ENCODE results near the gene MMP25.
A peak's percentile ranks its signal among the peaks of the same experiment; 100 is the strongest.

Gene MMP25, protein sequence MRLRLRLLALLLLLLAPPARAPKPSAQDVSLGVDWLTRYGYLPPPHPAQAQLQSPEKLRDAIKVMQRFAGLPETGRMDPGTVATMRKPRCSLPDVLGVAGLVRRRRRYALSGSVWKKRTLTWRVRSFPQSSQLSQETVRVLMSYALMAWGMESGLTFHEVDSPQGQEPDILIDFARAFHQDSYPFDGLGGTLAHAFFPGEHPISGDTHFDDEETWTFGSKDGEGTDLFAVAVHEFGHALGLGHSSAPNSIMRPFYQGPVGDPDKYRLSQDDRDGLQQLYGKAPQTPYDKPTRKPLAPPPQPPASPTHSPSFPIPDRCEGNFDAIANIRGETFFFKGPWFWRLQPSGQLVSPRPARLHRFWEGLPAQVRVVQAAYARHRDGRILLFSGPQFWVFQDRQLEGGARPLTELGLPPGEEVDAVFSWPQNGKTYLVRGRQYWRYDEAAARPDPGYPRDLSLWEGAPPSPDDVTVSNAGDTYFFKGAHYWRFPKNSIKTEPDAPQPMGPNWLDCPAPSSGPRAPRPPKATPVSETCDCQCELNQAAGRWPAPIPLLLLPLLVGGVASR

DNA sequence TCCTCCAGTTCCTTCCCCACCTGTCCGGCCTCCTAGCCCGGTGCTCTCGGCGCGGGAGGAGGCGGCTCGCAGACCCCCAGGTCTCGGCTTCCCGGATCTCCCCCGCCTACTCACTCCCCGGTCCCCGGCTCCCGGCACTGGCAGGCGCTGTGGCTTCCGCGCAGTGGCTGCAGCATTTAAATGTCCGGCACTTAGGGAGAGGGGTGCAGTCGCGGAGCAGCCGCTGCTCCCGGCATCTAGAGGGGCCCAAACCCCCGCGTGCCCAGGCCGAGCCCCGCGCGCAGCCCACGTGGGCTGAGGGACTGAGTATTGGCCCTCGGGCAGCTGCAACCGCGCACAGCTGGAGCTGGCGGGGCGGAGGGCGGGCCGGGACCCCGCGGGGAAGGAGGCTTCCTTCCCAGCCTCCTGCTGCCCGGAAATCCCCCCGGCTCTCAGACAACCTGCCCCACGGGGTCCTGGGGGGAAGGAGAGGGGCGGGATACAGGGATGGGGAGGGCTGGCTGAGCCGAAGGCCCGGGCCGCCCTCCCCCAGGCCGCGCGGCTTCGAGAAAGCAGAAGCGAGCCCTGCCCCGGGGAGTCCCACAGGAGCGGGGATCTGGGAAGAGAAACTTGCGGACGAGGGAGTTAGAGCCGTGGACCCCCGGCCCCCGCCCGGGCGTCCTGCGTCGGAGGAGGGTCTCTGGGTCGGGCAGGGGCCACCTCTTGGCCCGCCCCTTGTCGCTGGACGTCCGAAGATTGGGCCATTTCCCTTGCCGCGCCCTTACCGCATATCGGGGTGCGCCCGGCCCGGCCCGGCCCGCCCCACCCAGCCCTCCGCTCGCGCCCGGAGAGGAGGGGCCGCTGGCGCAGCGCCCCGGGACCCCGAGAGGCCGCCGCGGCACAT is at the start of gene MMP25:
MMP25 (plus strand) TSS at position 804 of the 883 bp plus-strand sequence. CDS start 357 bp downstream, outside the sequence.
- Histone ChIP-seq H3K36me3 (ENCODE audit: insufficient read depth, low read length) (no peaks in the 10 kb centered on the region), H3K27me3 (ENCODE audit: insufficient read depth, low read length) (peaks cover 31% of the 10 kb centered on the region), H3K27ac (ENCODE audit: low read depth, low read length) (no peak within 1 kb of the TSS), H3K4me3 (ENCODE audit: low read depth, low read length) (peak within 1 kb of the TSS; percentile 71), H2AFZ (ENCODE audit: low read length, unreplicated experiment) (peak within 1 kb of the TSS; percentile 43), H3K79me2 (ENCODE audit: control insufficient read depth, insufficient read depth, low read length, unreplicated experiment) (no peaks in the 10 kb centered on the region), H3K4me1 (ENCODE audit: control insufficient read depth, insufficient read depth, low read length, unreplicated experiment) (no peaks in the 10 kb centered on the region)

DNA sequence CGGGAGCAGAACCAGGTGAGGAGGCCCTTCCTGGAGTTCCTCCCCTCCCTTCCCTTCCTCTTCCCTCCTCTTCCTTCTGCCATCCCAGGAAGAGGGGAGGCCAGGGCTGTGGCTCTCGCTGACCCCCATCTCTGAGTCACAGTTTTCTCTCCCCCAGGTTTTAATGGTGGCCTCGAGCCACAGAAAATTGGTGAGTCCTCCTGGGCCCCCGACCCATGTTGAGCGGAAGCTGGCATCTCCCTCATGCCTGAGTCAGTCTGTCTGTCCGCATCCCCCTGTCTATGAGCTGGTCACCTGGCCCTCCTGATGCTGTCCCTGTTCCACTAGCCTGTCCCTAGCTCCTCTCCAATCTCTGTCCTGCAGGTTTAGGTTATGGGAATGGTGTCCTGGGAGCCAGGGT is 46.4 kb upstream of the MMP25 start:
- H3K27ac ChIP-seq (ENCODE audit: low read depth, low read length), result no peak overlapping the region
- H3K4me3 ChIP-seq (ENCODE audit: low read depth, low read length), result no peak overlapping the region
- no peaks in the 10 kb centered on the region for H3K4me1 ChIP-seq (ENCODE audit: control insufficient read depth, insufficient read depth, low read length, unreplicated experiment)
- no peaks in the 10 kb centered on the region for H3K36me3 ChIP-seq (ENCODE audit: insufficient read depth, low read length)
- H3K27me3 ChIP-seq (ENCODE audit: insufficient read depth, low read length), result 0 out of 2 replicates have a peak, but pooled peaks cover 2% of the 10 kb centered on the region
- no peak overlapping the region for H2AFZ ChIP-seq (ENCODE audit: low read length, unreplicated experiment)
- no peaks in the 10 kb centered on the region for H3K79me2 ChIP-seq (ENCODE audit: control insufficient read depth, insufficient read depth, low read length, unreplicated experiment)

DNA sequence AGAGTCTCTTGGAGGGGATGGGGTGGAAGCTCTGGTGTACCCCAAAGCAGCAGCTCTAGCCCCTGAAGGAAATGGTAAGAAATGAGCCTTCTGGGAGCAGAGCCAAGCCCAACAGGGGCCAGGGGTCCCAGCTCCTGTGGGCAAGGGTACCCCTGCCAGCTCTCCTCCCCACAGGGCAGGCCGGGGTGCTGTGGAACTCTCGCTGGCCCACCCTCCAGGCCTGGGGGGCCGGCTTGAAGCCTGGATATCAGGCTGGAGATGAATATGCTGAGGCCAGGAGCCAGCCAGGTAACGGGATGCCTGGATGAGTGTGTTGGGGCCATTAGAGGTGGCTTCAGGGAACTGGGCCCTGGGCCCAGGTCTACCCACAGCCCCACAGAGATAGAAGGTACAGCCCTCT is 45.8 kb upstream of the MMP25 start:
- Histone ChIP-seq H2AFZ (ENCODE audit: low read length, unreplicated experiment) (no peak overlapping the region), H3K79me2 (ENCODE audit: control insufficient read depth, insufficient read depth, low read length, unreplicated experiment) (no peaks in the 10 kb centered on the region), H3K36me3 (ENCODE audit: insufficient read depth, low read length) (no peaks in the 10 kb centered on the region), H3K4me3 (ENCODE audit: low read depth, low read length) (no peak overlapping the region), H3K4me1 (ENCODE audit: control insufficient read depth, insufficient read depth, low read length, unreplicated experiment) (no peaks in the 10 kb centered on the region), H3K27ac (ENCODE audit: low read depth, low read length) (no peak overlapping the region), H3K27me3 (ENCODE audit: insufficient read depth, low read length) (0 out of 2 replicates have a peak, but pooled peaks cover 2% of the 10 kb centered on the region)

DNA sequence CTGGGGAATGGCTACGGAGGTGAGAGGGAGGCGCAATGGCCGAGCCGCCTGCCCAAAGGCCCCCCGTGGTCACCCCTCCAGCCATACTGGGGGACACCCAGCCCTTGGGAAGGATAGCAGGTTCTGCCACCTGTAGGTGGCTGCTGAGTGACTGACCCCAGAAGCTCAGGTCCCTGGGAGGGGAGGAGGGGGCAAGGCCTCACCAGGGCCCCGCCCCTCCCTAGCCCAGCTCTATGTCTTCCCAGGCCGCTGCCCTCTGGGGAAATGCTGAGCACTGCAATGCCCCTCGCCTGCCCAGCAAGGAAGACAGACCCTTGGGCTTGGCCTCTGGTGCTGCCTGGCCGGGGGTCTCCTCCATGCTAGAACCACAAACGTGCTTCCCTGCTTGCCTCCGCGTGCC is 45.0 kb upstream of the MMP25 start:
- no peak overlapping the region for H3K4me3 ChIP-seq (ENCODE audit: low read depth, low read length)
- H3K36me3 ChIP-seq (ENCODE audit: insufficient read depth, low read length), result no peaks in the 10 kb centered on the region
- no peaks in the 10 kb centered on the region for H3K4me1 ChIP-seq (ENCODE audit: control insufficient read depth, insufficient read depth, low read length, unreplicated experiment)
- no peak overlapping the region for H2AFZ ChIP-seq (ENCODE audit: low read length, unreplicated experiment)
- H3K79me2 ChIP-seq (ENCODE audit: control insufficient read depth, insufficient read depth, low read length, unreplicated experiment), result no peaks in the 10 kb centered on the region
- no peak overlapping the region for H3K27ac ChIP-seq (ENCODE audit: low read depth, low read length)
- 0 out of 2 replicates have a peak, but pooled peaks cover 2% of the 10 kb centered on the region for H3K27me3 ChIP-seq (ENCODE audit: insufficient read depth, low read length)

DNA sequence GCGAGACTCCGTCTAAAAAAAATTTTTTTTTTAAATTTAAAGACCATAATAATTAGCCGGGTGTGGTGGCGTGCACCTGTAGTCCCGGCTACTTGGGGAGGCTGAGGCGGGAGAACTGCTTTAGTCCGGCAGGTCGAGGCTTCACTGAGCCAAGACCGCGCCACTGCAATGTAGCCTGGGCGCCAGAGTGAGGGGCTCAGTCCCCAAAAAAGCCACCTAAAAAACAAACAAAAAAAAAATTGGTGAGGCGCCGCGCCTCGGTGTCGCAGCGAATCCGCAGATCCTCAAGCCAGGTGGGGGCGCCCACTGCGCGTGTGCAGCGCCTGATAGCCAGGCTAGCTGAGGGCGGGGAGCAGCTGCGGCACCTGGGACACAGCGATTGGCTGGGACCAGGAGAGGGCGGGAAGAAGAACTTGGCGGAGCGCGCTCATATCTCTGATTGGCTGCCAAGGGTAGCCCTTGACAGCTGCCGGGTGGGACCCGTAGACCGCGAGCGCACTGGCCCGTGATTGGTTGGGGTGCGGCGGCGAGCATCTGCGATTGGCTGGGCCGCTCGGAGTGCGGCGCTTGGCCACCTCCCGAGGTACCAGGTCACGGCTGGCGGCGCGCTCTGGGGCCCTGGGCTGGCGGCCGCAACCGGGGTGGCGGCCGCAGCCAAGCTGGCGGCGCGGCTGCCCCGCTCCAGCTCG is 42.6 kb upstream of the MMP25 start:
- Histone ChIP-seq H3K79me2 (ENCODE audit: control insufficient read depth, insufficient read depth, low read length, unreplicated experiment) (no peaks in the 10 kb centered on the region), H3K36me3 (ENCODE audit: insufficient read depth, low read length) (no peaks in the 10 kb centered on the region), H3K27ac (ENCODE audit: low read depth, low read length) (no peak overlapping the region), H3K4me1 (ENCODE audit: control insufficient read depth, insufficient read depth, low read length, unreplicated experiment) (peaks cover 7% of the 10 kb centered on the region), H2AFZ (ENCODE audit: low read length, unreplicated experiment) (no peak overlapping the region), H3K27me3 (ENCODE audit: insufficient read depth, low read length) (no peaks in the 10 kb centered on the region), H3K4me3 (ENCODE audit: low read depth, low read length) (no peak overlapping the region)

DNA sequence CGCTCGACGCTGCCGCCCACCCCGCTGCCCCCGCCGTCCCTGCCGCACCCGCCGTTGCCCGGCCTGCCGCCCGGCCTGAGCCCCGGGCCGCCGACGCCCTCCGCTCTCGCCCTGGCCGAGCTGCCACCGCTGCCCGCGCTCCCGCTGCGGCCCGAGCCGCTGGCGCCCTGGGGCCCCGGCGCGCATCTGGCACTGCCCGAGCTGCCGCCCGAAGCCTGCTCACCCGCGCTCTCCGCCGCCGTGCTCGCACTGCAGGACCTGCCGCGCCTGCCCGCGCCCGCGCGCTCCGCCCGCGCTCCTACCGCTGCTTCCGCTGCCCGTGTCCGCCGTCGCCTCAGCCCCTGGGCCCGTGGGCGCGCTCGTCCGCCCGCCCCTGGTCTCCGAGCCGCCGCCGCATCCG is 42.0 kb upstream of the MMP25 start:
- Histone ChIP-seq H3K4me3 (ENCODE audit: low read depth, low read length) (no peak overlapping the region), H3K79me2 (ENCODE audit: control insufficient read depth, insufficient read depth, low read length, unreplicated experiment) (no peaks in the 10 kb centered on the region), H3K36me3 (ENCODE audit: insufficient read depth, low read length) (no peaks in the 10 kb centered on the region), H3K27ac (ENCODE audit: low read depth, low read length) (no peak overlapping the region), H3K27me3 (ENCODE audit: insufficient read depth, low read length) (no peaks in the 10 kb centered on the region), H2AFZ (ENCODE audit: low read length, unreplicated experiment) (no peak overlapping the region), H3K4me1 (ENCODE audit: control insufficient read depth, insufficient read depth, low read length, unreplicated experiment) (peaks cover 7% of the 10 kb centered on the region)

DNA sequence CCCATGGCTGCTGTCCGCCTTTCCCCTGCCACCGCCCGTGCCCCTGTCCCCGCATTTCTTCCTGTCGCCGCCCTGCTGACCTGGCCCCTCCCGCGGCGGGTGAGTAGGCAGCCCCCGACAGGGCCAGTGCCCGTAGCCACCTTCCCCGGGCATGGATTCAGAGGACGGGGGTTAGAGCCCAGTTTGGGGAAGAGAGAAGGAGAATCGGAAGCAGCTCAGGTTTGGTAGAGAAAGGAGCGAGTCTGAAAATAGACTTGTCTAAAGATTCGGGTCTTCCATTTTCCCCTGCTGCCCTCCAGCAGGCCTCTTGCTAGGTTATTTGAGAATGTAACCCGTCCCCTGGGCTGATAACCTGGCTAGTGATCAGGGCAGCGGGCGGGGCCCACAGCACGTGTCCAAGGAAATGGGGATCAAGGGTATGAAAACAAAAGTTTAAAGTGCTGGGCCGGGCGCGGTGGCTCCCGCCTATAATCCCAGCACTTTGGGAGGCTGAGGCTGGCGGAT is 41.5 kb upstream of the MMP25 start:
- H3K27ac ChIP-seq (ENCODE audit: low read depth, low read length), result no peak overlapping the region
- H3K36me3 ChIP-seq (ENCODE audit: insufficient read depth, low read length), result no peaks in the 10 kb centered on the region
- no peak overlapping the region for H2AFZ ChIP-seq (ENCODE audit: low read length, unreplicated experiment)
- H3K4me1 ChIP-seq (ENCODE audit: control insufficient read depth, insufficient read depth, low read length, unreplicated experiment), result peaks cover 7% of the 10 kb centered on the region
- H3K4me3 ChIP-seq (ENCODE audit: low read depth, low read length), result peak overlapping the region; percentile 62
- H3K79me2 ChIP-seq (ENCODE audit: control insufficient read depth, insufficient read depth, low read length, unreplicated experiment), result no peaks in the 10 kb centered on the region
- H3K27me3 ChIP-seq (ENCODE audit: insufficient read depth, low read length), result no peaks in the 10 kb centered on the region

DNA sequence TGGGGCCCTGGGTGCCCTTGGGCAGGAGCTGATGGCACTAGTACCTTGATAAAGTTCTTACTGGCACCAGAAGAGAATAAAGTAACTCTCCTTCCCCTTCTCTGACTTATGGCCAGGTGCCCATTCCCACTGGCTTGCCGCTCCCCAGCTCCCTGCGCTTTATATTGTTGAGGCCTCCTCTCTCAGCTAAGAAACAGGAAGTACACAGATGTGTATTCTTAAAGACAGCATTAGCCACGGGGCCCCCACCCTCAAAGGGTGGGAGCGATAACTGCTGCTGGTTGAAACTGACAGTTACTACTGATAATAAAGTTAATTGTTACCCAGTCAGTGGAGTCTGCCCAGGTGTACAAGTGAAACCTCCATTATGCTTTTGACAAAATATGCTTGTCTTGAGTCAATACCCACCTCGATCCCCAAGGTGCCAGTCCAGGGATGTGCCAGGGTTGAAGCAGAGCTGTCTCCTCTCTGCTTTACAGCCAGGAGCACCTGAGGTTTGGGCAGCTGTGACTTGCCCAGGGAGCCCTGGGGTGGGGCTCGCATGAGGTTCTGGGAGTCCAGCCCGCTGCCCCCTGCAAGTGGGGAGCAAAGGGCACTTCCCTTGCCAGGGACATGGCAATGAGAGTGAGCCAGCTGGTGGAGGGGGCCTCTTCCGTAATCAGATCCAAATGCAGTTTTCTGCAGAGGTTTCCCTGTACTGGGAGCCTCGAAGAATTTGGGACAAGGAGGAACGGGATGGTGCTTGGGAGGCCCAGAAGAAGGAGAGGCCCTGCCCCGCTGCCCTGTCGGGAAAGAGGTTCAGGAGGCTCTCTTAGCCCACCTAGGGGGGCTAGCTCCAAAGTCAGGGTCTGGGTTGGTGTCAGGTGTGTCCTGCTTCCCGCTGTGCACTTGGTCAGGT is 39.1 kb upstream of the MMP25 start:
- no peaks in the 10 kb centered on the region for H3K79me2 ChIP-seq (ENCODE audit: control insufficient read depth, insufficient read depth, low read length, unreplicated experiment)
- H2AFZ ChIP-seq (ENCODE audit: low read length, unreplicated experiment), result no peak overlapping the region
- peaks cover 7% of the 10 kb centered on the region for H3K4me1 ChIP-seq (ENCODE audit: control insufficient read depth, insufficient read depth, low read length, unreplicated experiment)
- H3K27ac ChIP-seq (ENCODE audit: low read depth, low read length), result no peak overlapping the region
- peaks cover 9% of the 10 kb centered on the region; the same call in 1 of the 2 replicates for H3K27me3 ChIP-seq (ENCODE audit: insufficient read depth, low read length)
- H3K4me3 ChIP-seq (ENCODE audit: low read depth, low read length), result no peak overlapping the region
- no peaks in the 10 kb centered on the region for H3K36me3 ChIP-seq (ENCODE audit: insufficient read depth, low read length)

DNA sequence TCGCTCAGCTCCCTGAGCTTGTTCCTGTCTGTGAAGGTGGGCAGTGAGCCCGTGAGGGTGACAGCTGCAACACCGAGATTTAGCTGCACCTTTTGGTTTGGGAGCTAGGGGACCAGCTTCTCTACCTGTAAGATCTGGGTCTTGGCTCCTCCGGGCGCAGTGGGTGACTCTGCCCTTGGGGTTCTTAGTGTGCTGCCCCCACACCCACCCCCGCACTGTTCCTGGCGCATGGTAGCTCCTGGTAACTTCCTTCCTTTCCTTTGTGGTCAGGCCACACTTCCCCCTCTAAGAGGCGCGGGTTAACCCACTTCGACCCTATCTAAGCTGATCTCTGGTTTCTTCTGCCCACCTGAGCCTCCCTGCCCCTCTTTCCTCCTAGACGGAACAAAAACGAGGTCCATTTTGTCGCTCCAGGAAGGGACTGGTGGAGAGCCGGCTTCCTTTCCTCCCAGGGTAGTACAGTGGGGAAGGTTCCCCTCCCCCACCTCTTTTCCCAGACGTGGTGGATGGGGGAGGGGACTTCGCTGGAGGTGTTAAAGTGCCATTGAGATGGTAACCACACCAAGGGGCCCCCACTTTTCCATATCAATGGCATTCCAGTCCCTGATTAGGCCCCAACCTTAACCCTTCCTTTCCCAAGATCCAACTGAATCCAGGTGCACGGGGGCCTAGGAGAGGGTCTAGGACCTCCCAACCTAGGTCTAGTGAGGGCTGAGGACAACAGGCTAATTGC is 38.2 kb upstream of the MMP25 start:
- Histone ChIP-seq H3K4me1 (ENCODE audit: control insufficient read depth, insufficient read depth, low read length, unreplicated experiment) (peaks cover 10% of the 10 kb centered on the region), H3K27ac (ENCODE audit: low read depth, low read length) (no peak overlapping the region), H3K79me2 (ENCODE audit: control insufficient read depth, insufficient read depth, low read length, unreplicated experiment) (no peaks in the 10 kb centered on the region), H3K4me3 (ENCODE audit: low read depth, low read length) (no peak overlapping the region), H3K36me3 (ENCODE audit: insufficient read depth, low read length) (no peaks in the 10 kb centered on the region), H3K27me3 (ENCODE audit: insufficient read depth, low read length) (peaks cover 16% of the 10 kb centered on the region; the same call in 1 of the 2 replicates), H2AFZ (ENCODE audit: low read length, unreplicated experiment) (no peak overlapping the region)

Data from ACC112 (cell line).